HG02938 (cell line): ENCODE measurements around the gene SRL.

ENCODE experiments used
- ATAC-seq: cut with Tn5 transposase; IDR thresholded peaks from one replicate; pipeline ENCODE4 v1.9.1; 2021; ENCODE audit warnings: mild to moderate bottlenecking, moderate library complexity; ENCODE audit not compliant: unreplicated experiment

Gene SRL

GRCh38 chr16:4241928-4242283 is at the start of gene SRL:
TSS of gene SRL (minus strand) at chr16:4242080. CDS start at chr16:4242067, 13 bp downstream.
- no peak for ATAC-seq

DNA sequence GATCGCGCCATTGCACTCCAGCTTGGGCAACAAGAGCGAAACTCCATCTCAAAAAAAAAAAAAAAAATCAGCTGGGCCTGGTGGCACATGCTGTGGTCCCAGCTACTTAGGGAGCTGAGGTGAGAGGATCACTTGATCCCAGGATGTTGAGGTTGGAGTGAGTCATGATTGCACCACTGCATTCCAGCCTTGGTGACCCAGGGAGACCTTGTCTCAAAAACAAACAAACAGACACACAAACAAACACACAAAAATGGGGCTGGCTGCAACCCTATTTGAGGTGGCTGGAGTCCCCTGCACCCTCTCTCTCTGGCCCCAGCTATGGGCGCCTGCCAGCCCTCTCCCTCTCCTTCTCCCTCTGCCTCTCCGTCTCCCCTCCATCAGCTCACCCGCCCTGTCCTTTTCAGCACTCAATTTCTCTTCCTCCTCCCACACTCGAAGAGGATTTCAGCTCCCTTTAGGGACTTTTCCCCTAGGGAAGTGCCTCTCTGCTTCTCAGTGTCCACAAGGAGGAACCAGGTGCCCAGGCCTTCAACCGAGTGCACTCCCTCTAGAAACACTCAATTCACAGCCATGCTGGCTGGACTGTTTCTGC is 48.5 kb upstream of the SRL start:
- ATAC-seq: no peak

DNA sequence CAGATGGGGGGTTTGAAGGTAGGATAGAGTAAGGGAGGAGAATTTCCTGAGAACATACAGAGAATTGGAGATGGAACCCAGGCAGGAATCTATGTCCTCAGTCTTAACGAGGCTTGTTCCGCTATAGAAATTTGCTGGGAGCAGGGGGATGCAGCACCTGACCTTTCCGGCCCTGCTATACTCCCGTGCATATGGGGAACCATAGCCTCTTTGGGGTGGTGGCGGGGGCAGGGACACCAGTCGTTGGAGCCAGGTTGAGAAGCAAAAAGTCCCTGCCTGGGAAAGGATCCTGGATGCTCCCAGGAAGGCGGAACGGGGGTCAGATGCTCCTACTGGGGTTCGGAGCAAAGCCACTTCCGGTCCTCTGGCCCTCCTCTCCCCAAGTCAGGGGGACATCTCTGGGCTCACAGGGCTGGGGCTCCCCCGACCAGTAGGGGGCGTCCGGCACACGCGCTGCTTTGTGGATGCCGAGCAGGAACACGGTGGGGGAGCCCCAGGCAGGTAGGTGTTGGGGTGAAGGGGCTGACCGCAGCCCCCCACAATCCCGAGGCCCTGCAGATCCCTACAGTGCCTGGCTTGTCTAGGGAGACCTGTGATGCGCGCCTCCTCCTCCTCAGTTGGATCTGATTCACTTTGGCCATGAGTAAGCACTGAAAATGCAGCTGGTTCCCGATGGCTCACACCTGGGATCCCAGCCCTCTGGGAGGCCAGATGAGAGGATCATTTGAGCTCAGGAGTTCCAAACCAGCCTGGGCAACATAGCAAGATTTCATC is 46.5 kb upstream of the SRL start:
- ATAC-seq: peak; percentile 61

DNA sequence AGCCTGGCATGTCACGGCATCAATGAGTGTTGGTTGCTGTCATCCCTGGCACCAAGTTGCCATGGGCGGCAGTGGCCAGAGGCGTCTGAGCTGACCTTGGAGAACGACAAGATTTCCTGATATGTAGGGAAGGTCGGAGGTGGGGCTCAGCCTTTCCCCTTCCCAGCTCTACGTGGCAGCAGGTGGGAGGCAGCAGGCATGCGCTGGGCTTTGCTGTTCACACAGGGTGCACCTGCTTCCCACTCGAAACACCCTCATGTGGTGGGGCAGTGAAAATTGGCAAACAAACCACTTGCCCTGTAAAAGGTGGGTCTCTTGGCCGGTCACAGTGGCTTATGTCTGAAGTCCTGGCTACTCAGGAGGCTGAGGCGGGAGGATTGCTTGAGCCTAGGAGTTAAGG is 43.3 kb upstream of the SRL start:
- no peak for ATAC-seq

DNA sequence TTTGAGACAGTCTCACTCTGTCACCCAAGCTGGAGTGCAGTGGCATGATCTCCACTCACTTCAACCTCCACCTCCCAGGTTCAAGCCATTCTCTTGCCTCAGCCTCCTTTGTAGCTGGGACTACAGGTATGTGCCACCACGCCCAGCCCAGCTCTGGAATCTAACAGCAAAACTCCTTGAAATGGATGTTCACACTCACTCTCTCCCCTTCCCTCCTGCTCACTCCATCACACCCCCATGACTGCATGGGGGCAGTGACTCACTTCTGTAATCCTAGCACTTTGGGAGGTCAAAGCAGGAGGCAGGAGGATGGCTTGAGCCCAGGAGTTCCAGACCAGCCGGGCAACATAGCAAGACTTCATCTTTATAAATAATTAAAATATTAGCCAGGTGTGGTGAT is 42.1 kb upstream of the SRL start:
- ATAC-seq: no peak

GRCh38 chr16:4283441-4283840 is 41.6 kb upstream of the SRL start:
- ATAC-seq: no peak

- no peak for ATAC-seq
Observed at GRCh38 chr16:4280625-4281024, 38.7 kb upstream of the SRL start.

DNA sequence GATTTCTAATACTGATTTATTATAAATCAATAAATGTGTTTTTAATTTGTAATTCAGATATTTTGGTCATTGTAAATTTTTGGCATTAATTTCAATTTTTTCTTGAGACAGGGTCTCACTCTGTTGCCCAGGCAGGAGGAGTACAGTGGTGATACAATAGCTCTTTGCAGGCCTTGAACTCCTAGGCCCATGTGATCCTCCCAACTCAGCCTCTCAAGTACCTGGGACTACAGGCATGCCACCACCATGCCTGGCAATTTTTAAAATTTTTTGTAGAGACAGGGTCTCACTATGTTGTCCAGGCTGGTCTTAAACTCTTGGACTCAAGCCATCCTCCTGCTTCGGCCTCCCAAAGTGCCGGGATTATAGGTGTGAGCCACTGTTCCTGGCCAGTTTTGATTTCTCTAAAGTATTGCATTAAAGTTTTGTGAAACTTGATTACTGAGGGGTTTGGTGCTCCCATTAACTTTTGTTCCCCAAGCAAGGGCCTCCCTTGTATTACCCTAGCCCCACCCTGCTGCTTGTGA is 36.2 kb upstream of the SRL start:
- ATAC-seq: no peak

- ATAC-seq: no peak
Observed at GRCh38 chr16:4275861-4276260, 34.0 kb upstream of the SRL start.

- no peak for ATAC-seq
Observed at GRCh38 chr16:4273858-4274311, 32.0 kb upstream of the SRL start.

DNA sequence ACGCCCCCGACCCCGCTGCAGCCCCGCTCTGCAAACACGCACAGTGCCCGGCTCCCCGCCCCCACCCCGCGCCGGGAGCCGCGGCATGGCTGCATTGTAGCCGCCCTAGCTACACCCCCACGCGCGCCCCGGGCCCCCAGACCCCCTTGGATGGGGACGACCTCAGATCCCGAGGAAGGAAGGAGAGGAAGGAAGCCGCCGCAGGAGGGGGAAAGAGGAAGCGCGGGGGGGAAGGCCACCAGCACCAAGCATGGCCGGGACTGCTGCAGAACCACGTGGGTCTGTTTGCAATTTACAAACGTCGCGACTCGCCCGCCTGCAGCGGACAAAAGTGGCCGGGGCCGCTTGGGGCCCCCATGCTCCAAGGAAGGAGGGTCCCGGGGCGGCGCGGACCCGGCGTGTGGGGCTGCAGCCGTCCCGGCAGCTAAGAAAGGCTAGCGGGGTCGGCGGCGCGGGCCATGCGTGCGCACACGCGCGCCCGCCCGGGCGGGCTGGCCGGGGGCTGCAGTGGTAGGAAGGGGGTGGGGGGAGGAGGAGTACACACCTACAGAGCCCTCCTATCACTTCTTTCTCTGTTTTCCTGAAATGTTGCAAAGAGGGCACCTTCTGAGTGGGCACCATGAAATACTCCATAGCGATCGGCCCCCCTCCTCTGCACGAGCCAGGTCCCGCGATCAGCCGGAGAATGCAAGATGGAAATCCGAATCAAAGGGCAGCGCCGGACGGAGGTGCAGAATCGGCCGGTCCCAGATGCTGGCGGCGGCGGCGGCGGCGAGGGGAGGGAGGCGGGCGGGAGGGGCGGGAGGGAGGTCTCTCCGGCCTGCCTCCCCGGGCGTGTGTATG is 30.5 kb upstream of the SRL start:
- no peak for ATAC-seq

DNA sequence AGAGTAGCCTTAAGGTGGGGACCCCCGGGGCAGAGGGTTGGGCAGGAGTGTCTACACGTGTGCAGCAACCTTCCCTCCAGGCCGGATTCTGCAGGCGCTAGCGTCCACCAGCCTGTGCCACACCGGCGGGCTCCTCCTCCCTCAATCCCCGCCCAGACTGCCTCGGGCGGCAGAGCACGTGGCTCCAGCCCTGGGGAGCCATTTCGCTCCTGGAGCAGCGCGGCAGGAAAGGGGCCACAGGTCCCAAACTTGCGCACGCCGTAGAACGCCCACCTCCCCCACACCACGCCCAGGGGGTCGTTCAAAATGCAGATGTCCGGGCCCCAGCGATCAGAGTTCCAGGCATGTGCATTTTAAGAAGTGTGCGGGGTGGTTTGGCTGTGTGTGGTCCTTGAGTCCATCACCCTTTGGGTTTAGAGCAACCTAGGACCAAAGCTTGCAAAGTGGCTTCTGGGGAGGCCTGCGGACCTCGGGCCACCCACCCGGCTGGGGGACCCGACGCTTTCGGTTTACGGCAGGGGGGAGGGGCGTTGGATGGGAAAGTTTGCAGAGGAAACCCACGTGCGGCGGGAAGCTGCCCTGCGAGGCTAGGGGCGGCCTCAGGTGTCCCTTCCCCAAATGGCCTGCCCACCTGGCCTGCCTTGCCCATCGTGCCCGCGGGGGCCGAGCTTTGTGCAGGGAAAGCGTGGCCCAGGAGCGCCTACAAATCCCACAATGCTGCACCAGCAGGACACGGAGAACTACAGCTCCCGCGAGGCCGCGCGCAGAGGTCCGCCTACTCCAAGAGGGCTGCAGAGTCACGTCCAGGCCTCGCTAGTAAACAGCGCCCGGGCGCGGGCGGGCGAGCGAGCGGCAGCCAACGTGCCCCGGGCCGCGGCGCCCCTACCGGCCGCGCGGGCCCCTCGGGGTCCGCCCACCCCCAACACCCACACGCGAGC is 29.6 kb upstream of the SRL start:
- ATAC-seq: peak; percentile 63

GRCh38 chr16:4270595-4270994 is 28.7 kb upstream of the SRL start:
- ATAC-seq: no peak

DNA sequence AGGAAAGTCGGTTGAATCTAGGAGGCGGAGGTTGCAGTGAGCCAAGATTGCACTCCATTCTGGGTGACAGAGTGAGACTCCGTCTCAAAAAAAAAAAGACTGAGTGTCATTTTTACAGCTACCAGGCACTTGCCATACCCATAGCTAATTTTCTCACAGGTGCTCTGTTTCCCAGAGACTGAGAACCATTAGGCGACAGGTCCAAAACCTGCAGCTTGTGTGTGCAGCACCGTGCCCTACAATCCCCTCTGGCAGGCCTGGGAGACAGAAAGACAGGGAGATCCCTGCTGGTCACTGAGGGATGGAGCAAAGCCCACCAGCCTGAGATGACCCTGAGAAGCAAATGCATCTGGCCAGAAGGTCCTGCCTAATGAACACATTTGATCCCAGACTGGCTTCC is 28.2 kb upstream of the SRL start:
- no peak for ATAC-seq

DNA sequence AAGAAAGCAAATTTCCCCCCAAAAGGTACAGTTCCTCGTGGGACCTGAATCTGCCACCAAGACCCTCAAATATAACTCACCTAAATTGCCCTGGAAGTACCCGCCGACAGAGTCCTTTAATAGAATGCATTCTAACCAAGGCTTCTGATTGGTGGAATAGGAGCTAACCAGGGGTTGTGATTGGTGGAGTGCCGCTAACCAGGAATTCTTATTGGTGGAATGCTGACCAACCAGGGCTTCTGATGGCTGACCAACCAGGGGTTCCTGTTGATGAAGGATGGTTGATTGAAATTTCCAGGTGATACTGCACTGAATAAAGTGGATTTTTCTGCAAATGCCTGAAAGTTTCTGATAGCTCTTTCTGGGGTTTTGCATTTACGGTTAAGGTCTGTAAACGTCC is 24.5 kb upstream of the SRL start:
- no peak for ATAC-seq

DNA sequence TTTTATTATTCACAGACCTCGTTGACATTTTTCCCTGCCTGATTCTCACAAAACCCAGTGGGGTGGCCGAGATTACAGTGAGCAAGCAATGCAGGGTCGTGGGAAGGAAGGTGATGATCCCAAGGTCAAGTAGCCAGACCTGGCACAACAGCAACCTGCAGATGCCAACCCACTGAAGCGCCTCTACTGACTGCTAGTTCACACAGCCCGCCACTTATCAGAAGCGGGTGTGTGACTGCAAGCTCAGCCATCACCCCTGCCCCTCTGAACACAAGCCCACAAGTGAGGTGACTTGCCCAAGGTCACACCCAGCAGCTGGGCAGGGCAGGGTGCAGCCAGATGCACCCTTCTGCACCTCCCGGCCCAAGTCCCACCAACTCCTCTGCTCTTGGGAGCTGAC is 23.8 kb upstream of the SRL start:
- no peak for ATAC-seq

- no peak for ATAC-seq
Observed at GRCh38 chr16:4264546-4264945, 22.7 kb upstream of the SRL start.

DNA sequence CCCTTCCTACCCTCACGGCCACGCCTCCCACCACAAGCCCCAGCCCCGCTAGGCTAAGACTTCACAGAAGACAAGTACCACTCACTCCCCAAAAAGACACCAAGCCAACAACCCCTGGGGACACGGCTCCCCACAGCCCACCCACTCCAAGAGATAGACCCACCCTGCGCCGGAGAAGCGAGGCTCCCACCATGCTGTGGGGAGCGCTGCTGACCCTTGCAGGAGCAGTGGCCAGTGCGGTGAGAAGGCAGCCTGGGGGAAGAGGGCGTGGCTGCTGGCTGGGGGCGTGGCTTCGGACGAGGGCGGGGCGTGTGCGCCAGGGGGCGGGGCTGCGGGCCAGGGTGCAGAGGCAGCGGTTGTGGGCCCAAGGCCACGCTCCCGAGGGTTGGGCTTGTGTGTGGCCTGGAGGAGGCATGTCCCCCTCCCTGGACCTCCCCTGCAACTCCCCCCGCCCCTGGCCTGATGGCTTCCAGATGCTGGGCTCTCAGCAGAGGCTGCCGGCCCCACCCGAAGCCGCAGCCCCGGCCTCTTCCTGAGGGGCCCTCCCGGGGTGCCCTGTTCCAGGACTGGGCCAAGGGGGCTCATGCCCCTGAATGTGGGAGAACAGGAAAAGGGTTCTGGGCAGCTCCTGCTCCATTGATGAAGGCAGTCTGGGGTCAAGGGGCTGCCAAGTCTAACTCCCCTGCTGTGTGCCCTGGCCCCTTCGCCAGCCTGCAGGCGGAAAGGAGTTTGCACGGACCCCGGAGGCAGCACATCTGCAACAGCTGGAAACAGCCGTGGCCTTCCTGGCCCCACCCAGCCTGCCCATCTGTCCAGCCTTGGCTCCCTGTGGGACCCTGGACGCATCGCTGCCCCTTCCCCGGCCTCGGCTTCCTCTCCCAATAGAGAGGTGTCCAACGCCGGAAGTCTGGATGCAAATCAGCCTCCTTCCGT is 21.9 kb upstream of the SRL start:
- ATAC-seq: no peak

DNA sequence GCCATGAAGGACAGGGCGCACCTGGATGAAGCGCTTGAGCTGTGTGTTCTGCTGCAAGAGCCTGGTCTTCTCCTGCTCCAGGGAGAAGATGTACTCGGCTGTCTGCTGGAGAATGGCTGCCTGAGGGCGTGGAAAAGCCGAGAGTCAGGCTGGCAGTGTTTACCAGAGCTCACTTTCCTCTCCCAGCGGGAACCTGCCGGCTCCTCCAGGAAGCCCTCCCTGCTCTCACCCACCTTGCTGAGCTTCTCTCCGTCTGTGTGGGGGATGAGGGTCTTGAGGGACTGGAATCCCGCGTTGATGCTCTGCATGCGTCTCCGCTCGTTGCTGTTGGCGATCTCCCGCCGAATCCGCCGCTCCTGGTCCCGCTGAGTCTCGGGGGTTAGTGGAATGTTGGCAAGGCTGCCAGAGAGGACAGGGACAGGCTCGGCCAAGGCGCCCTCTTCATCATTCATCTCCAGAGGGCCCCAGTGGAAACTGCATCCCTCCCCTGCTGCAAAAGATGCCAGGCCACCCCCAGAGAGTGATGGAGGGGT is 20.5 kb upstream of the SRL start:
- ATAC-seq: no peak
